CD4-positive, alpha-beta T cell treated with Interleukin-10 for 1 hour (primary cell): ENCODE data around the gene ZNF878.

Source experiments
- DNase-seq: peaks from one replicate; pipeline ENCODE4 v3.0.0-alpha.2; 2020

ZNF878 gene

GRCh38 chr19:12034620-12035019 is 18.1 kb downstream of the ZNF878 start:
- no peak for DNase-seq

DNA sequence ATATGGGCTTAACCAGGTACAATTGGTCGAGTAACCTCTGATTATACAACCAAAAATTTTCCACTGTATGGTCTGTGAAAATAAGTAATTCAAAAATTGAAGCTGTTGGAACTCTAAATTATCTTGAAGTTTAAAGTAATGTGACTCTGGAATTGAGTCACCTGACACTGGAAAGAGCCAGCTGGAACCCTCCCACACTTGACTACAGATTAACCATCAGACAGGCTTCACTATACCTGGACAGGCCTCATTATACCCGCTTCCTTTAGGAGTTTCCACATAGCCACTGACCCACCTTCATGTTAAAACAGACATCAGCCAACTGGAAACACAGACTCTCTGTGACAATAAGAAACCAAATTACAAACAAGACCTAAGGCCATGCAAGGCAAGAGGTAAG is 18.6 kb downstream of the ZNF878 start:
- DNase-seq = no peak

- DNase-seq = no peak
Measured at GRCh38 chr19:12015753-12016116, 37.0 kb downstream of the ZNF878 start.

- DNase-seq = no peak
Measured at GRCh38 chr19:12015015-12015752, 37.6 kb downstream of the ZNF878 start.

DNA sequence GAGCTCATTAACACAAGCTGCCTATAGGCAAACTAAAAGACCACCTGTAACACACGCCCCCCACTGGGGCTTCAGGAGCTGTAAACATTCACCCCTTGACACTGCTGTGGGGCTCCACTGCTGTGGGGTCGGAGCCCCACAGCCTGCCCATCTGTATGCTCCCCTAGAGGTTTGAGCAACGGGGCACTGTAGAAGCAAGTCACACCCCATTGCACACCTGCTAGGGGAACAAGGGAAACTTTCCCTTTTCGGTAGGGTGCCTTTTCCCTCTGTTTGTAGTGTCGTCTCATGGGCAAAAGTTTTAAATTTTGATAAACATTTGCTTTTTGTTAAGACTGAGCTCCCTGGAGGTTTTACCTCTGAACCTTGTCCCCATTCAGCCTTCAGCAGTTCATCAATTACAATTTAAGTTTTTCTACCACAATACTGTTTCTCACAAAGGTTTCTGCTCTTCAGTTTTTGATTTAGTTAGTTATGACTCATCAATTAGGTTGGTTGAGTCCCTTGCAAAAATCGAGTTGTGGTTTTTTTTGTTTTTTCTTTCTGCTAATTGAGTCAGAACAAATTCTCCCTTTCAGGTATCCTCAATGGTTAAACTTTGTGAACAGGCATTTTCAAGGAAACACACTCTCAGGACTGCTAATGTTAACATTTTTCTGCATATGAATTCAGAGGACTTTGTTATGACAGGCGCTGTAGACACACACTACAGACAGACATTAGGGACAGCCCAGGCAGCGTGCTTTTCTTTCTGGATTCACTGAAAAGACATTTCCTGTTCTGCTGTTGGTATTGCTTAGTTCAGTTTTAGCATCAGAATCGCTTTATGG is 52.4 kb downstream of the ZNF878 start:
- no peak for DNase-seq

DNA sequence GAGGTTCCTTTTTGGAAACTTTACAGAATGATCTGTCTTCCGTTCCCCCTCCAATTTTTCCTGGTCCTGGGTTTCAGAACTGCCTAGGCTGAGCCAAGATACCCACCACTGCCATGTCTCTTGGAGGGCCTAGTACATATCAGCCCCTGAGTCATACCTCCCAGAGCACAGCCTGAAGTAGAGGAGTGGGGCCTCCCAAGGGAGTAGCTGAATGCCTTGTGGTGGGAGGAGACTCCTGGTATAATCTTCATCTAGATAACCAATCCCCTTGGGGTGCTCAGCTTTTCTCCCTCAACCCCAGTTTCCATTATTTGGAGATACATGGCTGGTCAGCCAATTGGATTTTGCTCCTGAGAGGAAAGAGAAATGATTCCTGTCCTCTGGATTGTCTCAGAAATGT is 57.6 kb downstream of the ZNF878 start:
- DNase-seq = no peak
